Measurements from ENCODE around the gene TMEM238.

The TMEM238 gene, protein sequence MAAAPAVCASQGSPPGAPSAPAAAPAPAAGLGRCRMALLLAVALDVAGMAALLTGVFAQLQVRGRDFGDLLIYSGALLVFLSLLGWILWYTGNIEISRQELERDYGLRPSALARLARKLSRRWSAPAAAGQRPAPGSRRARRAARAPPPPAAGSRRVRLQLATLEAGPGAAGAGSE

DNA sequence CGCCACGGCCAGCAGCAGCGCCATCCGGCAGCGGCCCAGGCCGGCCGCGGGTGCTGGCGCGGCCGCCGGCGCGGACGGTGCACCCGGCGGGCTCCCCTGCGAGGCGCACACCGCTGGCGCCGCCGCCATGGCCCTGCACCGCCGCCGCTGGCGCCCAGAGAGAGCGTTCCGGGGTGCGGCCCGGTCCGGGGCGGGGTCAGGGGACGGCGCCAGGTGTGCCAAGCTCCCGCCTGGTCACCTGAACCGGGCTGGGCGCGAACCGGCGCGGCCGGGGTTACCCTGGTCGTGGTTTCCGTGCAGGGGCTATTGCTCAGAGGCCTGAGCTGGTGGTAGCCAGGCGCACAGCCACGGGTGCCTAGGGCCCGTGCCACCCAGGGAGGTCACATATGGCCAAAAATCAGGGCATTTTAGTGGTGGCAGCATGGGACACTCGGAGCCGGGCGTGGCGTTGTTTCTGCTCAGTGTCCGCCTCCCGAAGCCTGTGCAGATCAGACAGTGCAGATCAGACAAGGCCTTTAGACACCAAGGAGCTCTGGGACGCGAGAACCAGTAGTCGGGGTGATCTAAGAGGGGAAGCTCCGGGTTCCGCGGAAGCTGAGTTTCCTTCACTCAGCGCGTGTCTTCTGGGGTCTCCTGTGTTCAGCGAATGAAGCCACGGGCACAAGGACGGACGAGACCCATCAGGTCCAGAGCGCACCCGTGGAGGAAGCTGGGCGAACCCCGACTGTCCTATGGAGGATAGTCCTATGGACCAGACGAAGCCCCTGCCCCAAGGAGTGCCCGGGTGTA, at the start of gene TMEM238:
Gene TMEM238 (minus strand): TSS at position 162 of the 789 bp plus-strand sequence. CDS start 33 bp downstream, at position 129.
- TF ChIP-seq, protein P1, sequence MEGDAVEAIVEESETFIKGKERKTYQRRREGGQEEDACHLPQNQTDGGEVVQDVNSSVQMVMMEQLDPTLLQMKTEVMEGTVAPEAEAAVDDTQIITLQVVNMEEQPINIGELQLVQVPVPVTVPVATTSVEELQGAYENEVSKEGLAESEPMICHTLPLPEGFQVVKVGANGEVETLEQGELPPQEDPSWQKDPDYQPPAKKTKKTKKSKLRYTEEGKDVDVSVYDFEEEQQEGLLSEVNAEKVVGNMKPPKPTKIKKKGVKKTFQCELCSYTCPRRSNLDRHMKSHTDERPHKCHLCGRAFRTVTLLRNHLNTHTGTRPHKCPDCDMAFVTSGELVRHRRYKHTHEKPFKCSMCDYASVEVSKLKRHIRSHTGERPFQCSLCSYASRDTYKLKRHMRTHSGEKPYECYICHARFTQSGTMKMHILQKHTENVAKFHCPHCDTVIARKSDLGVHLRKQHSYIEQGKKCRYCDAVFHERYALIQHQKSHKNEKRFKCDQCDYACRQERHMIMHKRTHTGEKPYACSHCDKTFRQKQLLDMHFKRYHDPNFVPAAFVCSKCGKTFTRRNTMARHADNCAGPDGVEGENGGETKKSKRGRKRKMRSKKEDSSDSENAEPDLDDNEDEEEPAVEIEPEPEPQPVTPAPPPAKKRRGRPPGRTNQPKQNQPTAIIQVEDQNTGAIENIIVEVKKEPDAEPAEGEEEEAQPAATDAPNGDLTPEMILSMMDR (IDR thresholded peaks at IDR 0.05), result no peak

DNA sequence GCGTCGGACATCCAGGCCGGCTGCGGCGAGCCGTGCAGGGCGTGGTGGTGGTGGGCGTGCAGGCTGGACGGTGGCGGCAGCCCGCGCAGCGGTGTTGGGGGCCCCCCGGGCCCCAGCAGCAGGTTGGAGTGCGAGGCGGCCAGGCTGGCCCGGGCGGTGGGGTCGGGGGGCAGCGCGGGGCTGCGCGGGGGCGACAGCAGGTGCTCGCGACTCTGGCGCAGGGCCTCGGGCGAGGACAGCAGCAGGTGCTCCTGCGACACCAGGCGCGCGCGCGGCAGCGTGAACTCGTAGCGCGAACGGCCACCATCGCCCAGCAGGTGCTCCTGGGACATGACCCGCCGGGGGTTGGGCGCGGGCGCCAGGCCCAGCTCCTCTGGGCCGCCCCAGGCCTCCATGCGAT, 49.2 kb upstream of the TMEM238 start:
- TF ChIP-seq, protein P1 (IDR thresholded peaks at IDR 0.05), result no peak

DNA sequence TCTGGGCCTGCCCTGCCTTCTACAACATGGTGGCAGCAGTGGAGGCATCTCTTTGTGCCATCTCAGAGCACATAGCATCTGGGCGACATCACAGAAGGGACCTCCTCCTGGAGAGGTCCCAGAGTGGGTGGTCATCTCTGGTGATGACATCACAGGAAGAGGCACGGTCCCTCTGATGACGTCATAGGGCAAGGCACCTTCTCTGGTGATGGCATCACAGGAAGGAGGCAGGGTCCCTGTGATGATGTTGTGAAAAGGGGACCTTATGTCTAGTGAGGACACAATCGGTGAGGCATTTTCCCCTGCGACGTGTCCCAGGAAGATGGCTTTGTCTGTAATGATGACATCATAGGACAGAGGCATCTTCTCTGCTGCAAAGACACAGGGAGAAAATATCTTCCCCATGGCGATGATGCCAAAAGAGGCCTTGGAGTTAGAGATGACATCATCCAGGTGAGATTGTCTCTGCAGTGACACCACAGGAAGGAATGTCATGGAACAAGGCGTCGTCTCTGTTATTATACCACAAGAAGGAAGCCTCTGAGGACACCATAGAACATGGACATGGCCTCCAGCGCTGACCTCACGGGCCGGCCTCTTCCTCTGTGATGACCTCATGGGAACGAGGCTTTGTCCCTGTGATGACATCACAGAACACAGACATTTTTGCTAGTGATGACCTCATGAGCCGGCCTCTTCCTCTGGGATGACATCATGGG, 48.3 kb upstream of the TMEM238 start:
- TF ChIP-seq, protein P1 (IDR thresholded peaks at IDR 0.05), result no peak

DNA sequence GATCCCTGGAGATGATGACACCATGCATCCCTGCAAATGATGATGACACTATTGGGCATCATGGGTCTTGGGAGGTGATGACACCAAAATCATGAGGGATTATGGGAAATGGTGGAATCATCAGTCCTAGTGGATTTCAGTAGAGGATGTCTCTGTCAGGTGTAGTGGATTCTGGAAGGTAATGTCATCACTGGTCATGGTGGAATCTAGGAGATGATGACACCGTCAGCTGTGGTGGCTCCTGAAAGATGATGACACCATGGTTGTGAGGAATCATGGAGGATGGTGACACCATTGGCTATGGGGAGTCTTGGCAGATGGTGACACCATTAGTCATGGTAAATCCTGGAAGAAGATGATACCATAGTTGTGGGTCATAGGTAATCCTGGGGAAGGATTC, 47.1 kb upstream of the TMEM238 start:
- TF ChIP-seq, protein P1 (IDR thresholded peaks at IDR 0.05), result no peak

DNA sequence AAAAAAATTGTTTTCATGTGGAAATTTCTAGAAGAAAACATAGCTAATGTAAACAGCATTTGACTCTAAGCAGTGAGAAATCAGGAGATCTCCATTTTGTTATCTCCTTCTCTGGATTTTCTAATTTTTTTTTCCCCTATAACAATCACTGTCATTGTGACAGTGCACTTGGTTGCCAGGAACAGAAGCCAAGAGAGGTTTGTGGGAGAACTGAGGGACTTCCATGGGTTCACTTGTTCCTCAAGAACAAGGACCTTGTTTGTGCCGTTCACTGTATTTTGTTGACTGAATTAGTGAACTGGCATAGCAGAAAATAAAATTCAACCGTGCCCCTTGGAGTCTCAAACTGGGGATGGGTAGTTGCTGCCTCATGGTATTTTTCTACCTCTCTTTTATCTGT, 42.0 kb upstream of the TMEM238 start:
- TF ChIP-seq, protein P1 (IDR thresholded peaks at IDR 0.05), result no peak

DNA sequence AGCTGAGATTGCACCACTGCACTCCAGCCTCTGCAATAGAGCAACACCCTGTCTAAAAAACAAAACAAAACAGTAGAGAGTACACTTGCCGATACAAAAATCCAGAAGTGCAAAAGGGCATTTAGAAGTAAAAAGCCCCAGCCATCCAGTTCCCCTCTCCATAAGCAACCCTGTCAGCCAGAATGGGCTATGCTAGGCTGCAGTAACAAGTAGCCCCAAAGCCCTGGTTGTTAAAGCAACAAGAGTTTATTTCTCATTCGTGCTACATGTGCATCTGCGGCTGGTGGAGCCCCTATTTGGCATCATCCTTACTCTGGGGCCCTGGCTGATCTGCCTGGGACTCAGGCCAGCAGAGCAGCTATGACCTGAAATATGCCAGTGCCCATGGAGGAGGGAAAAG, 40.4 kb upstream of the TMEM238 start:
- TF ChIP-seq, protein P1 (IDR thresholded peaks at IDR 0.05), result no peak

DNA sequence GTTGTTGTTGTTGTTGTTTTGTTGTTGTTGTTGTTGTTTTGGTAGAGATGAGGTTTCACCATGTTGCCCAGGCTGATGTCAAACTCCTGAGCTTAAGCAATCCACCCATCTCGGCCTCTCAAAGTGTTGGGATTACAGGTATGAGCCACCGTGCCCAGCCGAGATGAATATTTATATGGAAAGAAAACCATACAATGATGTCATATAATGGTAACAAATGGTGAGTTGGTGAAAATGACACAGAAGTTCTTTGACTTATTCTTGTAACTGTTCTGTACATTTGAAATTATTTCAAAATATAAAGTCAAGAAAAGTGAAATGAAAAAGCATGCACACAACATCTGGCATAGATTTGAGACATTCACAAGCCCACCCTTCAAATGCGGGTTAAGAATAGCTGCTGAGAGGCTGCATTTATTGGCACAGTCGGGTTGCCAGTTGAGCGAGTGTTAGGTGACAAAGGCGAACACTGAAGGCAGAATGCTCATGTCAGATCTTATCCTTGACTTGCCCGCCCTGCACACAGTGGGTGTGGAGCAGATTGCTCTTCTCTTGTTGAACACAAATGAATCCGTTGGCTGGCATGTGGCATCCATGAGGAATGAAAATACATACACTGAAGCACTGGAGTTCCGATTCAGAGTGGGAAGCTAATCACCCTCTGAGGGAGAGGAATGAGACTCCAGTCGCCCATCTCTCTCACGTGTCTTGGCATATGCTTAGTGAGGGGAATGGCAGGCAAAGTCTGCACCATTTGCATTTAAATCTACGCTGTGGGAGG, 39.3 kb upstream of the TMEM238 start:
- TF ChIP-seq, protein P1 (IDR thresholded peaks at IDR 0.05), result no peak
